MM.1S (cell line): ENCODE data around the gene BEND2.

ENCODE experiments used
- DNase-seq: peaks from one replicate; pipeline ENCODE4 v3.0.0-alpha.2; 2015
- H2AFZ ChIP-seq: fragments of 300-600 bp; sonication (generic); 2 replicates; pipeline ENCODE4 v1.6.0; 2016; ENCODE audit warnings: antibody characterized with exemption, low read length
- H3F3A ChIP-seq: fragments of 300-600 bp; sonication (generic); 2 replicates; pipeline ENCODE4 v1.6.1; 2016; ENCODE audit warnings: mild to moderate bottlenecking, antibody characterized with exemption, low read length, moderate library complexity, mixed read lengths; ENCODE audit not compliant: insufficient read depth
- H3K27ac ChIP-seq: fragments of 300-600 bp; sonication (generic); 2 replicates; pipeline ENCODE4 v1.5.1; 2016; ENCODE audit warnings: mild to moderate bottlenecking, low read length
- H3K27me3 ChIP-seq: fragments of 300-600 bp; sonication (generic); replicated peaks from 2 replicates; pipeline ENCODE4 v1.6.0; 2016; ENCODE audit warnings: low read length; ENCODE audit not compliant: insufficient read depth
- H3K36me3 ChIP-seq: fragments of 300-600 bp; sonication (generic); replicated peaks from 2 replicates; pipeline ENCODE4 v1.6.1; 2016; ENCODE audit warnings: mild to moderate bottlenecking, low read length, mixed read lengths; ENCODE audit not compliant: insufficient read depth
- H3K4me1 ChIP-seq: fragments of 300-600 bp; sonication (generic); 2 replicates; pipeline ENCODE4 v1.6.1; 2016; ENCODE audit warnings: low read length, mixed read lengths
- H3K4me2 ChIP-seq: fragments of 300-600 bp; sonication (generic); 2 replicates; pipeline ENCODE4 v1.6.0; 2016; ENCODE audit warnings: low read depth, low read length
- H3K4me3 ChIP-seq: fragments of 300-600 bp; sonication (generic); 2 replicates; pipeline ENCODE4 v1.5.1; 2016; ENCODE audit warnings: low read length, mixed read lengths
- H3K79me2 ChIP-seq: fragments of 300-600 bp; sonication (generic); 2 replicates; pipeline ENCODE4 v1.6.1; 2016; ENCODE audit warnings: mixed run types, low read length, mixed read lengths
- H3K9ac ChIP-seq: fragments of 300-600 bp; sonication (generic); 2 replicates; pipeline ENCODE4 v1.6.1; 2016; ENCODE audit warnings: low read length, mixed read lengths
- H3K9me2 ChIP-seq: fragments of 300-600 bp; sonication (generic); replicated peaks from 2 replicates; pipeline ENCODE4 v1.6.1; 2016; ENCODE audit warnings: mild to moderate bottlenecking, low read length, mixed read lengths; ENCODE audit not compliant: insufficient read depth
- H3K9me3 ChIP-seq: fragments of 300-600 bp; sonication (generic); replicated peaks from 2 replicates; pipeline ENCODE4 v1.6.1; 2016; ENCODE audit warnings: mild to moderate bottlenecking, low read length, mixed read lengths; ENCODE audit not compliant: insufficient read depth
- H4K20me1 ChIP-seq: fragments of 300-600 bp; sonication (generic); 2 replicates; pipeline ENCODE4 v1.6.1; 2016; ENCODE audit warnings: mild to moderate bottlenecking, low read length, moderate library complexity, mixed read lengths; ENCODE audit not compliant: insufficient read depth
- CTCF ChIP-seq: fragments of 300-600 bp; sonication (generic); IDR thresholded peaks from 2 replicates; pipeline ENCODE4 v1.5.1; 2016; ENCODE audit warnings: antibody characterized with exemption, low read length, mixed read lengths
- EZH2 ChIP-seq: fragments of 300-600 bp; sonication (generic); optimal IDR thresholded peaks from 2 replicates; pipeline ENCODE3; 2017; ENCODE audit warnings: low read depth, mild to moderate bottlenecking, antibody characterized with exemption, low read length, mixed read lengths
- EZH2phosphoT487 ChIP-seq: fragments of 300-600 bp; sonication (generic); IDR thresholded peaks from 2 replicates; pipeline ENCODE4 v1.6.1; 2018; ENCODE audit warnings: antibody characterized with exemption, low read length

Gene BEND2

GRCh38 chrX:18136816-18137215, 83.9 kb downstream of the BEND2 start:
- Histone ChIP-seq H4K20me1 (no peaks in the 10 kb centered on the region), H3K36me3 (no peaks in the 10 kb centered on the region), H3K4me1 (no peaks in the 10 kb centered on the region), H3K4me2 (no peak overlapping the region), H3F3A (no peaks in the 10 kb centered on the region), H3K9me3 (no peaks in the 10 kb centered on the region), H3K27me3 (no peaks in the 10 kb centered on the region), H3K4me3 (no peak overlapping the region), H3K79me2 (no peaks in the 10 kb centered on the region), H3K27ac (no peak overlapping the region), H3K9ac (no peak overlapping the region), H2AFZ (no peak overlapping the region), H3K9me2 (no peaks in the 10 kb centered on the region)
- no peak for TF ChIP-seq EZH2
- no peak for TF ChIP-seq EZH2phosphoT487
- no peak for TF ChIP-seq CTCF
- no peak for DNase-seq

GRCh38 chrX:18133605-18134004, 87.1 kb downstream of the BEND2 start:
- Histone ChIP-seq H3K27ac (no peak overlapping the region), H3K4me3 (no peak overlapping the region), H3K9me2 (no peaks in the 10 kb centered on the region), H3K9ac (no peak overlapping the region), H2AFZ (no peak overlapping the region), H3K4me2 (no peak overlapping the region), H3K27me3 (no peaks in the 10 kb centered on the region), H3K36me3 (no peaks in the 10 kb centered on the region), H4K20me1 (no peaks in the 10 kb centered on the region), H3K4me1 (no peaks in the 10 kb centered on the region), H3F3A (no peaks in the 10 kb centered on the region), H3K9me3 (no peaks in the 10 kb centered on the region), H3K79me2 (no peaks in the 10 kb centered on the region)
- TF ChIP-seq CTCF (no peak), EZH2 (no peak), EZH2phosphoT487 (no peak)
- no peak for DNase-seq

GRCh38 chrX:18129690-18130089, 91.0 kb downstream of the BEND2 start:
- no peak for TF ChIP-seq EZH2
- no peak for TF ChIP-seq CTCF
- no peak for TF ChIP-seq EZH2phosphoT487

More at GRCh38 chrX:18129690-18130089, 91.0 kb downstream of the BEND2 start:
- H2AFZ ChIP-seq: no peak overlapping the region
- H3K9me3 ChIP-seq: no peaks in the 10 kb centered on the region
- no peaks in the 10 kb centered on the region for H3K4me1 ChIP-seq
- H3K36me3 ChIP-seq: no peaks in the 10 kb centered on the region
- H3K27me3 ChIP-seq: no peaks in the 10 kb centered on the region
- no peak overlapping the region for H3K27ac ChIP-seq
- no peaks in the 10 kb centered on the region for H3F3A ChIP-seq
- DNase-seq: no peak
- H3K9me2 ChIP-seq: no peaks in the 10 kb centered on the region
- H3K79me2 ChIP-seq: no peaks in the 10 kb centered on the region
- H3K9ac ChIP-seq: no peak overlapping the region
- H4K20me1 ChIP-seq: no peaks in the 10 kb centered on the region
- H3K4me3 ChIP-seq: no peak overlapping the region
- H3K4me2 ChIP-seq: no peak overlapping the region
